Large intestine (tissue), 3 donors: ENCODE measurements around the gene ANKS1A. TPM values are rescaled to one million over a fixed set of nuclear protein-coding genes. Genes with fewer than 3 reads are reported as not detected.

Source experiments
- DNase-seq, 2 donors: peaks; one replicate each; pipeline versions ENCODE4 v3.0.0 to v3.0.0-alpha.2; 2013
- H3K27ac ChIP-seq: one replicate; pipeline ENCODE4 v1.5.1; 2013; ENCODE audit warnings: low read length
- H3K27me3 ChIP-seq: 2 replicates; pipeline ENCODE4 v1.6.1; 2013; ENCODE audit warnings: low read length; ENCODE audit not compliant: control insufficient read depth, insufficient read depth
- H3K36me3 ChIP-seq: 2 replicates; pipeline ENCODE4 v1.6.1; 2013; ENCODE audit warnings: low read length; ENCODE audit not compliant: control insufficient read depth, insufficient read depth
- H3K4me1 ChIP-seq: one replicate; pipeline ENCODE4 v1.6.1; 2013; ENCODE audit warnings: low read length; ENCODE audit not compliant: control insufficient read depth, insufficient read depth
- H3K4me3 ChIP-seq: one replicate; pipeline ENCODE4 v1.5.1; 2013; ENCODE audit warnings: low read length
- H3K9me3 ChIP-seq: one replicate; pipeline ENCODE4 v1.6.1; 2013; ENCODE audit warnings: mild to moderate bottlenecking, low read depth, low read length, moderate library complexity; ENCODE audit not compliant: control insufficient read depth
- WGBS: methylation state at CpG from one replicate; pipeline ENCODE4 v1.1.5; 2013; ENCODE audit warnings: low lambda C conversion rate; ENCODE audit not compliant: insufficient coverage; 5-methylcytosine and 5-hydroxymethylcytosine counted together
- polyA plus RNA-seq: library from polyadenylated mRNA; unstranded; fragments of 120-200 nt; gene quantifications from one replicate; pipeline ENCODE4 v1.2.1, GENCODE V29; 2013

The ANKS1A gene
- polyA plus RNA-seq, 1 donor, result 26.5 TPM

DNA sequence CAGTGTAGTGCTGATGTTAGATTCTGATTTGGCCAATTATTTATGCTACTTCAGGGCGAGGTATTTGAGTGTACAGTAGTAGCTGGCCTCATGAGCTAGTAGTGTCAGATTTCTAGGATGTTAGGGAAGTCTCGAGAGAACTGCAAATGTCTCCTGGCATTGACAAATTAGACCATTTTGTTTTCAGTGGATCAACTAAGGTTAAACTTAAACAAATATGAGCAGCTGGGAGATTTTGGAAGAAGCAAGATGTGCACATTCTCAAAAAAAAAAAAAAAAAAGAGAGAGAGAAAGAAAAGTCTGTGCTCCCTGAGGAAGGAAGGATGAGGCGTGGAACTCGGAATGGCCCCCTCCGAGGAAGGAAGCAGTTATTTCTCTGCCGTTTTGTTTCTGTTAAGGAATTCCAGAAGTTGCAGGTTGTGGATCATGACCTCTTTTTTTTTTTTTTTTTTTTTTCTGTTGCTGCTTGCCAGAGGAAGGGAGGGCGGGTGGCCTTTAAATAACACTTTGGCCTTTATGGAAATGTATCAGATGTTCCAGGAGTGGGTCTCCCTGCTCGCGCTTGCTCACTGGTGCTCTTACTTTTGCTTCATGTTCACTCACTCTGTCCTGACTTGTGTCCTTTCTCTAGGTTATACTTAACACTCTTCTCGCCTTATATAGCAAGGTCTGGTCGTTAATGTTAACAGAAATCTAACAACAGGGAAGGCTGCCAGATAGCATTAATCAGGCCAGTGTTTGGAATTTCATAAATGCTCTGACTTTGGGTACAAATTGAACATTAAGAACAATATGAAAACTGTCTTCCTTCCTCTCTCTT, 127.7 kb downstream of the ANKS1A start:
- peak overlapping the region; percentile 48 for H3K4me3 ChIP-seq

DNA sequence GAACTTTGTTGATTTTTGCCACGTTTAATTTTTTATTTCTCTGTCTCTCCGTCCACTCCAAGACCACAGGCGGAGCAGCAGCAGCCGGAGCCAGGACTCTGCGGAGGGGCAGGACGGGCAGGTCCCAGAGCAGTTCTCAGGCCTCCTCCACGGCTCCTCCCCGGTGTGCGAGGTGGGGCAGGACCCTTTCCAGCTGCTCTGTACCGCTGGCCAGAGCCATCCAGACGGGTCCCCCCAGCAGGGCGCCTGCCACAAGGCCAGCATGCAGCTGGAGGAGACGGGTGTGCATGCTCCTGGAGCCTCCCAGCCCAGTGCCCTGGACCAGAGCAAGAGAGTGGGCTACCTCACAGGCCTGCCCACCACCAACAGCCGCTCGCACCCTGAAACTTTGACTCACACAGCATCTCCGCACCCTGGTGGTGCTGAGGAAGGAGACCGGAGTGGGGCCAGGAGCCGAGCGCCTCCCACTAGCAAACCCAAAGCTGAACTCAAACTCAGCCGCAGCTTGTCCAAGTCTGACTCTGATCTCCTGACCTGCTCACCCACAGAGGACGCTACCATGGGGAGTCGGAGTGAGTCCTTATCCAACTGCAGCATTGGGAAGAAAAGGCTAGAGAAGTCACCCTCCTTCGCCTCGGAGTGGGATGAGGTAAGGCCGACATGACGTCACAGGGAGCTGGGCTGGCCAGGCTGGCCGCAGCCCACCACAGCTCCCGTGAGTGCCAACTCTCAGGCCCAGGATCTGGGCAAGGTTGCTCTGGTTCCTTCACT, 128.5 kb downstream of the ANKS1A start:
- peak overlapping the region; percentile 87 for H3K27ac ChIP-seq
- no peaks in the 10 kb centered on the region for H3K9me3 ChIP-seq
- peak overlapping the region; percentile 48 for H3K4me3 ChIP-seq
- no peaks in the 10 kb centered on the region for H3K27me3 ChIP-seq
- H3K36me3 ChIP-seq, result peaks cover 44% of the 10 kb centered on the region
- H3K4me1 ChIP-seq, result peaks cover 8% of the 10 kb centered on the region
- peak in 1 of 2 donors; percentile 34 for DNase-seq
- WGBS, result 0% methylated on average over 1 of the region's 28 CpGs

More for the DNA sequence above, 127.7 kb downstream of the ANKS1A start:
- peak; percentile 34 to 51 for DNase-seq
- Histone ChIP-seq H3K4me1 (peaks cover 8% of the 10 kb centered on the region), H3K36me3 (peaks cover 40% of the 10 kb centered on the region), H3K9me3 (no peaks in the 10 kb centered on the region), H3K27me3 (no peaks in the 10 kb centered on the region), H3K27ac (peak overlapping the region; percentile 87)
- WGBS, result 33% methylated on average over 4 of the region's 11 CpGs

GRCh38 chr6:35018182-35018519, 129.1 kb downstream of the ANKS1A start:
- peak overlapping the region; percentile 48 for H3K4me3 ChIP-seq
- 80% methylated on average over 1 of the region's 3 CpGs for WGBS
- no peaks in the 10 kb centered on the region for H3K27me3 ChIP-seq
- DNase-seq, result no peak
- peak overlapping the region; percentile 87 for H3K27ac ChIP-seq
- H3K36me3 ChIP-seq, result peaks cover 39% of the 10 kb centered on the region
- peaks cover 8% of the 10 kb centered on the region for H3K4me1 ChIP-seq
- no peaks in the 10 kb centered on the region for H3K9me3 ChIP-seq

DNA sequence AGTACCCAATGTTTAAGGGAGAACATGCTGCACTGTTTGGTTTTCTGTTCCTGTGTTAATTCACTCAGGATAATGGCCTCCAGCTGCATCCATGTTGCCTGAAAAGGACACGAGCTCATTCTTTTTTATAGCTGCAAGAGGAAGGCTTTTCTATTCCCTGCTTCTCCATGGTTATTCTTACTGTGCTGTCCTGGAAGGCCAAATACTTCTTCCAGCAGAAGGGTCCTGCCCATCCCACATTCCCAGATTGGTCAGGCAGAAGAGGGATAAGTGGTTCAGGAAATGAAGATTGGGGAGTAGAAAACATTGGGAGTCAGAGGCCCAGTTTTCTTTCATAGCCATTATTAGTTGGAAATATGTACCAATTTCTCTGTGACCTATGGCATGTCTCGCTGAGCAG, 129.7 kb downstream of the ANKS1A start:
- Histone ChIP-seq H3K9me3 (no peaks in the 10 kb centered on the region), H3K27ac (peak overlapping the region; percentile 87), H3K27me3 (no peaks in the 10 kb centered on the region), H3K4me3 (peak overlapping the region; percentile 48), H3K36me3 (peaks cover 36% of the 10 kb centered on the region), H3K4me1 (peaks cover 8% of the 10 kb centered on the region)
- no CpG with 5 or more reads among the region's 2 CpGs for WGBS
- no peak for DNase-seq

GRCh38 chr6:35019171-35019570, 130.1 kb downstream of the ANKS1A start:
- peaks cover 8% of the 10 kb centered on the region for H3K4me1 ChIP-seq
- H3K4me3 ChIP-seq, result peak overlapping the region; percentile 13
- H3K9me3 ChIP-seq, result no peaks in the 10 kb centered on the region
- no peak for DNase-seq
- peak overlapping the region; percentile 87 for H3K27ac ChIP-seq
- no peaks in the 10 kb centered on the region for H3K27me3 ChIP-seq
- no CpG with 5 or more reads among the region's 1 CpG for WGBS
- peaks cover 36% of the 10 kb centered on the region for H3K36me3 ChIP-seq

DNA sequence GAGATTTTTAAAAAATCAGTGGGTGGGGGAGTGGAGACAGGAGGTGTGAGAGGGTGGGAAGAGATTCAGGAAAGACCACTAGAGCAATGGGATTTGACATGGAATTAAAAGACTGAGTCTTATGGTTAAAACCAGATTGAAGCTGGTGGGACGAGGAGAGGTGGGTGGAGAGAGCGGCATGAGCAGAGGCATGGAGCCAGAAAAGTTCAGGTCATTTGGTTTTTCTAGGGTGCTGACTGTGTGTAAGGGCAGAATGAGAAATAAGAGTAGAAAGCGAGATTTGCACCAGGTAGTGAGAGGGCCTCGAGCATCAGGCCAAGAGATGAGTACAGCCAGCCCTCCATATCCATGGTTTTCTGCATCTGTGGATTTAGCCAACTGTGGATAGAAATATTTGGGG, 130.8 kb downstream of the ANKS1A start:
- no peak for DNase-seq
- 100% methylated on average over 1 of the region's 4 CpGs for WGBS
- Histone ChIP-seq H3K27ac (no peak overlapping the region), H3K4me3 (no peak overlapping the region), H3K4me1 (peaks cover 13% of the 10 kb centered on the region), H3K27me3 (no peaks in the 10 kb centered on the region), H3K9me3 (no peaks in the 10 kb centered on the region), H3K36me3 (peaks cover 36% of the 10 kb centered on the region)

DNA sequence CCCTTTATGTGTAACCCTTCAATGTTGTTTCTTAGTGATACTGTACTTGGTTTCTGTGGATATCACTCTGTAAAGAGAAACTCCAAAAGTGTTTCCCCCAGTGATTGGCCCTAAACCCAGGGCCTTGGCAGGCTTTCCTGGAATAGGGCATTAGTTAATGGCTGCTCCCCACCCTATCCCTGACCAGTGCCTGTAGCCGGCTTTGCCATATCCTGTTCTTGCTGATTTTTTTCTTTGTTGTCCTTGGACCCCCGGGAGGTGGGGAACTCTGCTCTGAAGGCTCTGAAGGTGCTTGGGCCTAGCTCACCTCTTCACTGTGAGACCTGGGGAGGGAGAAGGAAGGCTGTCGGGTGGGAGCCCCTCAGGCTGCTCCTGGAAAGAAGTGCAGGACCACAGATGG, 131.9 kb downstream of the ANKS1A start:
- no peak for DNase-seq
- Histone ChIP-seq H3K27me3 (no peaks in the 10 kb centered on the region), H3K36me3 (peaks cover 36% of the 10 kb centered on the region), H3K4me1 (peaks cover 25% of the 10 kb centered on the region), H3K4me3 (no peak overlapping the region), H3K27ac (no peak overlapping the region), H3K9me3 (no peaks in the 10 kb centered on the region)
- no CpG with 5 or more reads among the region's 3 CpGs for WGBS

DNA sequence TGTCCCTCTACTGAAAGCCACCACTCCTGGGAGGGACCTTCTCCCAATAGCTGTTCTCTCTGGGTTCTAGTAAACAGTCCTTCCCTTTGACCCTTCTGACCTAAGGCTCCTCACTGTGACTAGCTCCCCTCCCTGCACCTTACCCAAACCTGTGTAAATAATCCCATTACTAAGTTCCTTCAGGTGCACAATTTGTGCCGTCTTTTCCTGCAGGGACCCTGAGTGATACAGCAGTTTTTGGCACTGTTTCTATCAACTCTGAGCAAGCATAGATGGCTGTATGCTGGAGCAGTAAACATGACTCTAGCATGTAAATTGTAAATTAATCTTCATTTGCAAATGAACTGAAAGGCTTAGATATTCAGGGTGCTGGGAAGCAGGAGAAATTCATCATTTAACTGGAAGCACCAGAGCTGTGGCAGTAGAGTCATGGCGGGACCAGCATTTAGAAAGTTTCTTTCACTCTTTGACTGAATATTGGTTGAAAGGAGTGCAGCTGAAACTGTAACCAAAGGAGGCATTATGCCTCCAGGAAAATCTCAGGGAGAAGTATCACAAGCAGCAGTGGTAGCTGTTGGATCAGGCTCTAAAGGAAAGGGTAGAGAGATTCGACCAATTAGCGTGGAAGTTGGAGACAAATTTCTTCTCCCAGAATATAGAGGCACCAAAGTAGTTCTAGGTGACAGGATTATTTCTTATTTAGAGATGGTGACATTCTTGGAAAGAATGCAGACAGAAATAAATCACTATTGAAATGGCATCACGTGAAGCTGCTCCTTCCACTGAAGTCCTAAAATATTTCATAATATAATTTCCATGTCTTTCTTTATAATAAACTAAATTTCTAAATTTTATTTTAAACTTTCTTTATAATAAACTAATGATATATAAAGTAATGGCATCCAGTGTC, 134.3 kb downstream of the ANKS1A start:
- Histone ChIP-seq H3K27ac (no peak overlapping the region), H3K36me3 (peaks cover 34% of the 10 kb centered on the region), H3K27me3 (no peaks in the 10 kb centered on the region), H3K4me3 (no peak overlapping the region), H3K4me1 (peaks cover 23% of the 10 kb centered on the region), H3K9me3 (no peaks in the 10 kb centered on the region)
- 100% methylated on average over 2 of the region's 5 CpGs for WGBS
- DNase-seq, result no peak

DNA sequence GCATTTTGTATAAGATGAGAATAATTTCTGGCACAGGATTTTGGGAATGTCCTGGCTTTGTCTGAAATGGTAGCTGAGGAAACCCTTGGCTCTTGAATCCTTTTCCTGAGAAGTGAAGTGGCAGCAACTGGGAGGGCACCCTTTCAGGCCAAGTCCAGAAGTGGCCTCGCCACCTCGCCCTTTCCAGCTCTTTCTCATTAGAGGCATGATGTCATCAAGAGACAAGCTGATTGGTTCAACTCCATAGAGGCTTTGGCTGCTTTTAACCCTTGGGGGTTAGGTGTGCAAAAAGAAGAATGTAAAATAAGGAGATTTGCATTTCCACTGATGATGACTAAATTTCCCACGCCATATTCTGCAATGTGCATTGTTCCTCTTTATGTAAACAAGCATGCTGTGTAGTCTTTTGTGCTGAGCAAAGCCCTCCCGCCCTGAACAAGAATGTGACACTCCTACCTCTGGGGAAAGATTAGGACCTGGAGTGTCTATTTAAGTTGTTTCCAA, 135.5 kb downstream of the ANKS1A start:
- no peak overlapping the region for H3K4me3 ChIP-seq
- 0% methylated on average over 2 of the region's 4 CpGs for WGBS
- H3K9me3 ChIP-seq, result no peaks in the 10 kb centered on the region
- peaks cover 25% of the 10 kb centered on the region for H3K36me3 ChIP-seq
- DNase-seq, result peak; percentile 68 to 83
- H3K27me3 ChIP-seq, result no peaks in the 10 kb centered on the region
- peak overlapping the region; percentile 45 for H3K27ac ChIP-seq
- H3K4me1 ChIP-seq, result peaks cover 22% of the 10 kb centered on the region
